Neural cell (in vitro differentiated cells): ENCODE results near the gene ABCA4.

Experiments
- EZH2 ChIP-seq: fragments of 200-600, 300-800 bp; shearing (Covaris generic), sonication (generic); IDR thresholded peaks from 2 replicates; pipeline ENCODE4 v1.6.1; 2014; ENCODE audit warnings: antibody characterized with exemption, low read length, borderline replicate concordance, mild to moderate bottlenecking; ENCODE audit not compliant: insufficient read depth, poor library complexity, severe bottlenecking
- TF ChIP-seq, protein P1 (sequence below): fragments of 450-650 bp; IDR thresholded peaks from 2 replicates; pipeline ENCODE4 v1.5.1; 2014; ENCODE audit warnings: antibody characterized with exemption, mild to moderate bottlenecking, moderate library complexity; ENCODE audit not compliant: poor library complexity, severe bottlenecking

DNA sequence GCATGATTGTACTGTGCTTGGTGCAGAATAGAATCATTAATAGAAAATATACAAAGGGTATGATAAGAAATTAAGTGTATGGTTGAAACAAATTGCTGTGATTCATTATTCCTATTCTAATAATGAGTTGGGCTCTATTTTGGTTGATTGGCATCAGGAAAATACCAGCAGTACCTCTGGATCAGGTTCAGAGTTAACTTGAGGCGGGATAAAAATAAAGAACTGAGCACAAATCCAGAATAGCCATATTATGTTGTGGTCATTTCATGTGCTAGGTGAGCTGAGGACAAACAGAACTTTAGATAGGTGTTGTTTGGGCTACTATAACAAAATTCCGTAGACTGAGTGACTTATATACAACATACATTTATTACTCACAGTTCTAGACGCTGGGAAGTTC is 151.1 kb downstream of the ABCA4 start:
- TF ChIP-seq, protein P1, sequence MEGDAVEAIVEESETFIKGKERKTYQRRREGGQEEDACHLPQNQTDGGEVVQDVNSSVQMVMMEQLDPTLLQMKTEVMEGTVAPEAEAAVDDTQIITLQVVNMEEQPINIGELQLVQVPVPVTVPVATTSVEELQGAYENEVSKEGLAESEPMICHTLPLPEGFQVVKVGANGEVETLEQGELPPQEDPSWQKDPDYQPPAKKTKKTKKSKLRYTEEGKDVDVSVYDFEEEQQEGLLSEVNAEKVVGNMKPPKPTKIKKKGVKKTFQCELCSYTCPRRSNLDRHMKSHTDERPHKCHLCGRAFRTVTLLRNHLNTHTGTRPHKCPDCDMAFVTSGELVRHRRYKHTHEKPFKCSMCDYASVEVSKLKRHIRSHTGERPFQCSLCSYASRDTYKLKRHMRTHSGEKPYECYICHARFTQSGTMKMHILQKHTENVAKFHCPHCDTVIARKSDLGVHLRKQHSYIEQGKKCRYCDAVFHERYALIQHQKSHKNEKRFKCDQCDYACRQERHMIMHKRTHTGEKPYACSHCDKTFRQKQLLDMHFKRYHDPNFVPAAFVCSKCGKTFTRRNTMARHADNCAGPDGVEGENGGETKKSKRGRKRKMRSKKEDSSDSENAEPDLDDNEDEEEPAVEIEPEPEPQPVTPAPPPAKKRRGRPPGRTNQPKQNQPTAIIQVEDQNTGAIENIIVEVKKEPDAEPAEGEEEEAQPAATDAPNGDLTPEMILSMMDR: no peak
- no peak for TF ChIP-seq EZH2
